PC-3 (cell line): ENCODE data around the gene DPP7. TPM values are rescaled to one million over a fixed set of nuclear protein-coding genes. Genes with fewer than 3 reads are reported as not detected.

Experiments used
- ATAC-seq: fragments of 200-7000 bp; cut with Tn5 transposase; 2 replicates; pipeline ENCODE4 v1.9.1; 2020; ENCODE audit warnings: mild to moderate bottlenecking, moderate library complexity
- BruUV-seq: library from RNA; stranded (reverse); fragments of 400-500 nt; replicated peaks from 2 replicates; lab custom pipeline; 2021; lab: Mats Ljungman, UMichigan
- CTCF ChIA-PET: fragments of 300-600 bp; sonication (Branson Sonifier 250); formaldehyde crosslinking; loops from one replicate; lab custom pipeline; 2022; ENCODE audit warnings: antibody characterized with exemption; lab: Charles Lee
- POLR2A ChIA-PET: fragments of 300-600 bp; sonication (Branson Sonifier 250); formaldehyde crosslinking; loops from one replicate; lab custom pipeline; 2022; ENCODE audit warnings: antibody characterized with exemption; ENCODE audit not compliant: unreplicated experiment; lab: Charles Lee
- DNase-seq: peaks from one replicate; pipeline ENCODE4 v3.0.0-alpha.2; 2015
- H2AFZ ChIP-seq: fragments of 300-600 bp; sonication (generic); 2 replicates; pipeline ENCODE4 v1.6.0; 2016; ENCODE audit warnings: antibody characterized with exemption, low read length
- H3F3A ChIP-seq: fragments of 300-600 bp; sonication (generic); one replicate; pipeline ENCODE4 v1.6.0; 2017; ENCODE audit warnings: antibody characterized with exemption, low read length, control low read depth, mild to moderate bottlenecking; ENCODE audit not compliant: unreplicated experiment
- H3K27ac ChIP-seq: fragments of 300-600 bp; sonication (generic); 2 replicates; pipeline ENCODE4 v1.5.1; 2016; ENCODE audit warnings: mild to moderate bottlenecking, low read length
- H3K27me3 ChIP-seq: fragments of 300-600 bp; sonication (generic); 2 replicates; pipeline ENCODE4 v1.6.1; 2016; ENCODE audit warnings: low read length, mixed read lengths
- H3K36me3 ChIP-seq: fragments of 300-600 bp; sonication (generic); 2 replicates; pipeline ENCODE4 v1.6.1; 2016; ENCODE audit warnings: low read depth, mixed run types, low read length, mixed read lengths
- H3K4me1 ChIP-seq: fragments of 300-600 bp; sonication (generic); 2 replicates; pipeline ENCODE4 v1.5.1; 2016; ENCODE audit warnings: low read length; ENCODE audit not compliant: insufficient read depth
- H3K4me2 ChIP-seq: fragments of 300-600 bp; sonication (generic); 2 replicates; pipeline ENCODE4 v1.6.0; 2016; ENCODE audit warnings: low read length
- H3K4me3 ChIP-seq: fragments of 300-600 bp; sonication (generic); 2 replicates; pipeline ENCODE4 v1.5.1; 2016; ENCODE audit warnings: mild to moderate bottlenecking, low read length, mixed read lengths
- H3K79me2 ChIP-seq: fragments of 300-600 bp; sonication (generic); 2 replicates; pipeline ENCODE4 v1.6.1; 2017; ENCODE audit warnings: low read length, mixed read lengths
- H3K9ac ChIP-seq: fragments of 300-600 bp; sonication (generic); 2 replicates; pipeline ENCODE4 v1.6.0; 2016; ENCODE audit warnings: mild to moderate bottlenecking, low read length
- H3K9me2 ChIP-seq: fragments of 300-600 bp; sonication (generic); replicated peaks from 2 replicates; pipeline ENCODE4 v1.6.1; 2016; ENCODE audit warnings: mixed run types, low read length, mixed read lengths
- H3K9me3 ChIP-seq: fragments of 300-600 bp; sonication (generic); 2 replicates; pipeline ENCODE4 v1.6.1; 2016; ENCODE audit warnings: low read length, mixed read lengths
- H4K20me1 ChIP-seq: fragments of 300-600 bp; sonication (generic); 2 replicates; pipeline ENCODE4 v1.6.1; 2016; ENCODE audit warnings: low read length, mixed read lengths
- EZH2 ChIP-seq: fragments of 300-600 bp; sonication (generic); IDR thresholded peaks from one replicate; pipeline ENCODE4 v1.6.1; 2017; ENCODE audit warnings: antibody characterized with exemption, mild to moderate bottlenecking, low read length; ENCODE audit not compliant: unreplicated experiment
- EZH2phosphoT487 ChIP-seq: fragments of 300-600 bp; sonication (generic); IDR thresholded peaks from 2 replicates; pipeline ENCODE4 v1.6.1; 2018; ENCODE audit warnings: mild to moderate bottlenecking, antibody characterized with exemption, low read length, borderline replicate concordance
- intact Hi-C: fragments of 100-400 bp; cut with micrococcal nuclease; formaldehyde crosslinking; loops from 2 replicates; pipeline ENCODE4 v1.9.0; 2023
- total RNA-seq: library from RNA; depleted of rRNA; stranded (reverse); fragments of >200 nt; gene quantifications from 2 replicates; pipeline ENCODE4 v1.2.3, GENCODE V29; 2014
- TF ChIP-seq, protein P1 (sequence below): fragments of 300-600 bp; sonication (generic); conservative IDR thresholded peaks from 2 replicates; pipeline ENCODE4 v1.5.1; 2017; ENCODE audit warnings: antibody characterized with exemption, low read depth, mild to moderate bottlenecking, low read length

The DPP7 gene
- total RNA-seq, 1 experiment from 2014 or later: 103 TPM

DNA sequence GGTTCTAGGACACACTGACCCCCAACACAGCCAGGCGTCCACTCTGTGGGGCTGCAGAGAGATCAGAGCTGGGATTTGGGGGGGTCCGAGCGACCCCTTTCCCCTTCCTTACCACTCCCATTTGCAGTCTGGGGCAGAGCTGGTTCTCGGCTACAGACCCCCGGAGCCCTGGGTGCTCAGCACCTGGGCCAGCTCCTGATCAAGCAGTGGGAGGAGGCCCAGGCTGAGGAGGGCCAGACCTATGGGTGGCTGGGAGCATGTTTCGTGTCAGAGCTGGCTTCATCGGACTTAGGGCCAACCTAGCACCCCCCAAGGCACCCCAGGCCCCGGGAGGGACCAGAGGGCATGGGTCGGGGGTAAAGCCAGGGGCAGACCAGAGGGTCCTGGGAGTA lies 32.0 kb upstream of the DPP7 start:
- no peaks in the 10 kb centered on the region for H3F3A ChIP-seq
- no peaks in the 10 kb centered on the region for H3K27me3 ChIP-seq
- ChIA-PET POLR2A (no interaction called here), CTCF (no interaction called here)
- no peaks in the 10 kb centered on the region for H3K9me2 ChIP-seq
- ATAC-seq: no peak
- no peak overlapping the region for H3K4me2 ChIP-seq
- BruUV-seq: no TSS peak
- DNase-seq: no peak
- no peak overlapping the region for H3K9ac ChIP-seq
- no peak overlapping the region for H3K4me3 ChIP-seq
- no peaks in the 10 kb centered on the region for H3K9me3 ChIP-seq
- no peaks in the 10 kb centered on the region for H3K36me3 ChIP-seq
- intact Hi-C loops: no loop called here
- no peak overlapping the region for H2AFZ ChIP-seq
- no peak overlapping the region for H3K27ac ChIP-seq
- H4K20me1 ChIP-seq: no peaks in the 10 kb centered on the region
- H3K4me1 ChIP-seq: no peaks in the 10 kb centered on the region; the same call in 1 of the 2 replicates
- TF ChIP-seq, protein P1, sequence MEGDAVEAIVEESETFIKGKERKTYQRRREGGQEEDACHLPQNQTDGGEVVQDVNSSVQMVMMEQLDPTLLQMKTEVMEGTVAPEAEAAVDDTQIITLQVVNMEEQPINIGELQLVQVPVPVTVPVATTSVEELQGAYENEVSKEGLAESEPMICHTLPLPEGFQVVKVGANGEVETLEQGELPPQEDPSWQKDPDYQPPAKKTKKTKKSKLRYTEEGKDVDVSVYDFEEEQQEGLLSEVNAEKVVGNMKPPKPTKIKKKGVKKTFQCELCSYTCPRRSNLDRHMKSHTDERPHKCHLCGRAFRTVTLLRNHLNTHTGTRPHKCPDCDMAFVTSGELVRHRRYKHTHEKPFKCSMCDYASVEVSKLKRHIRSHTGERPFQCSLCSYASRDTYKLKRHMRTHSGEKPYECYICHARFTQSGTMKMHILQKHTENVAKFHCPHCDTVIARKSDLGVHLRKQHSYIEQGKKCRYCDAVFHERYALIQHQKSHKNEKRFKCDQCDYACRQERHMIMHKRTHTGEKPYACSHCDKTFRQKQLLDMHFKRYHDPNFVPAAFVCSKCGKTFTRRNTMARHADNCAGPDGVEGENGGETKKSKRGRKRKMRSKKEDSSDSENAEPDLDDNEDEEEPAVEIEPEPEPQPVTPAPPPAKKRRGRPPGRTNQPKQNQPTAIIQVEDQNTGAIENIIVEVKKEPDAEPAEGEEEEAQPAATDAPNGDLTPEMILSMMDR: no peak
- TF ChIP-seq EZH2 (no peak), EZH2phosphoT487 (no peak)
- no peaks in the 10 kb centered on the region for H3K79me2 ChIP-seq

DNA sequence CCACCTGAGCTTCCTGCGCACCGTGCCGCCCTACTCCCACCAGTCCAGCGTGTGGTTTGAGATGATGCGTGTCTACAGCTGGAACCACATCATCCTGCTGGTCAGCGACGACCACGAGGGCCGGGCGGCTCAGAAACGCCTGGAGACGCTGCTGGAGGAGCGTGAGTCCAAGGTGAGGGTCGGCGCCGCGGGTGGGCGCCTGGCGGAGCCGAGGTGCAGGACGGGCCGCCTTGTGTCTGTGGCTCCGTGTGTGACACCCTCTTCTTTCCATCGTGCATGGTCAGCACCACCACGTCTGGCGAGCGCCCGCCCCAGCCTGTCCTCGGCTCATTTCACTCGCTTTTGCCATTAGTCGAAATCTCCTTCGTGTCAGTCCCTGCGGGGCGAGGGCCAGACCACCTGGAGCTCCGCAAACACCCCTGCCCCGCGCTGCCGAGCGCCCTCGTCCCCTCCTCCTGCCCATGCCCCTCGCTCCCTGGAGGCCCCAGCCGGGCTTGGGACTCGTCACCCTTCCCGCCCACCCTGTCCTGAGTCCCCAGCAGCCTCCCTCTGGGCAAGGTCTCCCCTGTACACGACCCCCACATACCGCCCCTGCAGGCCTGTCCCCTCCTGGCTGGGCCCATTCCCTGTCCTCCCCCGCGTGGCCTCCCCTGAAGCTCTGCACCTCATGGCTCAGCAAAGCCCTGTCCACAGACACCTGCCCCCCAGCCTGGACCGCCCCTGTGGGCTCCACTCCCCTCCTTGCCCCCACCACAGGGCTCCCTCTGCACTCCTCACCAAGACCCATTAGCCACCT lies 31.4 kb upstream of the DPP7 start:
- BruUV-seq: no TSS peak

More for the DNA sequence above, 31.4 kb upstream of the DPP7 start:
- Histone ChIP-seq H3K9ac (no peak overlapping the region), H4K20me1 (no peaks in the 10 kb centered on the region), H3K4me1 (no peaks in the 10 kb centered on the region; the same call in 1 of the 2 replicates), H3K36me3 (no peaks in the 10 kb centered on the region), H3K79me2 (no peaks in the 10 kb centered on the region), H3F3A (no peaks in the 10 kb centered on the region), H3K9me3 (no peaks in the 10 kb centered on the region), H2AFZ (no peak overlapping the region), H3K27ac (no peak overlapping the region), H3K4me3 (no peak overlapping the region), H3K4me2 (no peak overlapping the region), H3K27me3 (no peaks in the 10 kb centered on the region), H3K9me2 (no peaks in the 10 kb centered on the region)
- TF ChIP-seq EZH2 (no peak), EZH2phosphoT487 (no peak)
- TF ChIP-seq, protein P1: no peak
- intact Hi-C loops: no loop called here
- ATAC-seq: no peak
- ChIA-PET CTCF (no interaction called here), POLR2A (no interaction called here)
- no peak for DNase-seq
